B cell (primary cell): ENCODE data around the gene FBXO42. TPM values are rescaled to one million over a fixed set of nuclear protein-coding genes. Genes with fewer than 3 reads are reported as not detected.
A peak's percentile ranks its signal among the peaks of the same experiment; 100 is the strongest.

ENCODE experiments used
- ATAC-seq: fragments of 200-7000 bp; cut with Tn5 transposase; one replicate; pipeline ENCODE4 v1.10.0; 2021; ENCODE audit warnings: low read depth, mild to moderate bottlenecking, moderate number of reproducible peaks, moderate library complexity
- CTCF ChIA-PET: fragments of 350-600 bp; sonication (Branson Sonifier 250); formaldehyde crosslinking; loops from one replicate; lab custom pipeline; 2021; ENCODE audit warnings: antibody characterized with exemption, inconsistent platforms; lab: Charles Lee
- POLR2A ChIA-PET: fragments of 350-600 bp; sonication (Branson Sonifier 250); formaldehyde crosslinking; loops from one replicate; lab custom pipeline; 2021; ENCODE audit warnings: antibody characterized with exemption; lab: Charles Lee
- DNase-seq: peaks from one replicate; pipeline ENCODE4 v3.0.0; 2013
- H2AFZ ChIP-seq: 2 replicates; pipeline ENCODE4 v1.6.1; 2012; ENCODE audit warnings: mild to moderate bottlenecking, low read depth, low read length; ENCODE audit not compliant: insufficient read depth, poor library complexity, severe bottlenecking
- H3K27ac ChIP-seq, 2 donors: 1 replicate in 1 of 2; 2 replicates in 1 of 2; pipeline ENCODE4 v1.5.1; 2012 to 2013; ENCODE audit warnings: low read length in 2 of 2, mild to moderate bottlenecking in 2 of 2, moderate library complexity in 1 of 2
- H3K27me3 ChIP-seq, 4 experiments: fragments of 200-600 bp in 1 of 4; sonication (generic) in 1 of 4; replicated peaks in 1 of 4; 1 replicate in 2 of 4; 2 replicates in 2 of 4; pipeline versions ENCODE4 v1.6.1 to v1.7.0; 2013 to 2016; ENCODE audit warnings: low read length in 3 of 4, mild to moderate bottlenecking in 2 of 4, mixed read lengths in 1 of 4, moderate library complexity in 1 of 4; ENCODE audit not compliant: insufficient read depth in 4 of 4, control insufficient read depth in 3 of 4; ENCODE audit errors: control extremely low read depth in 1 of 4
- H3K36me3 ChIP-seq, 2 experiments: replicated peaks in 1 of 2; 1 replicate in 1 of 2; 2 replicates in 1 of 2; pipeline versions ENCODE4 v1.6.1 to v1.7.1; 2013; ENCODE audit warnings: low read length in 1 of 2; ENCODE audit not compliant: insufficient read depth in 2 of 2, control insufficient read depth in 1 of 2; ENCODE audit errors: control extremely low read depth in 1 of 2, extremely low read depth in 1 of 2
- H3K4me1 ChIP-seq, 2 donors: fragments of 200-600 bp in 1 of 2; sonication (generic) in 1 of 2; 1 replicate in 1 of 2; 2 replicates in 1 of 2; pipeline versions ENCODE4 v1.5.1 to v1.6.1; 2013 to 2017; ENCODE audit warnings: low read length in 2 of 2; ENCODE audit not compliant: control insufficient read depth in 2 of 2, insufficient read depth in 2 of 2
- H3K4me2 ChIP-seq: replicated peaks from 2 replicates; pipeline ENCODE3; 2012; ENCODE audit warnings: mild to moderate bottlenecking, low read depth, low read length; ENCODE audit not compliant: poor library complexity, severe bottlenecking
- H3K4me3 ChIP-seq, 5 experiments: fragments of 200-600 bp in 1 of 5; sonication (generic) in 1 of 5; 1 replicate in 3 of 5; 2 replicates in 2 of 5; pipeline versions ENCODE4 v1.5.1 to v1.7.0; 2011 to 2016; ENCODE audit warnings: low read length in 4 of 5, mild to moderate bottlenecking in 4 of 5, low read depth in 2 of 5, control low read depth in 1 of 5, moderate library complexity in 1 of 5; ENCODE audit not compliant: insufficient read depth in 1 of 5; ENCODE audit errors: control extremely low read depth in 1 of 5, extremely low read depth in 1 of 5
- H3K79me2 ChIP-seq: fragments of 200-600 bp; sonication (generic); one replicate; pipeline ENCODE4 v1.6.0; 2016; ENCODE audit warnings: low read length; ENCODE audit not compliant: control insufficient read depth, insufficient read depth
- H3K9ac ChIP-seq: fragments of 200-600 bp; sonication (generic); 2 replicates; pipeline ENCODE4 v1.6.1; 2017; ENCODE audit warnings: mild to moderate bottlenecking, low read length, moderate library complexity
- H3K9me3 ChIP-seq, 3 donors: one replicate each; pipeline versions ENCODE4 v1.6.1 to v1.7.1; 2013; ENCODE audit warnings: low read length in 2 of 3; ENCODE audit not compliant: control insufficient read depth in 2 of 3, insufficient read depth in 1 of 3; ENCODE audit errors: control extremely low read depth in 1 of 3
- H4K20me1 ChIP-seq: 2 replicates; pipeline ENCODE4 v1.6.0; 2012; ENCODE audit warnings: mild to moderate bottlenecking, low read length; ENCODE audit not compliant: insufficient read depth, control insufficient read depth, poor library complexity, severe bottlenecking
- H3K27ac Mint-ChIP-seq: one replicate; pipeline ENCODE4 v1.8.0; 2021; ENCODE audit warnings: mixed read lengths
- H3K27me3 Mint-ChIP-seq: one replicate; pipeline ENCODE4 v1.8.0; 2021; ENCODE audit warnings: mixed read lengths
- H3K4me1 Mint-ChIP-seq: one replicate; pipeline ENCODE4 v1.8.0; 2021; ENCODE audit warnings: mixed read lengths
- H3K4me3 Mint-ChIP-seq: one replicate; pipeline ENCODE4 v1.8.0; 2021; ENCODE audit warnings: mixed read lengths
- H3K9me3 Mint-ChIP-seq: one replicate; pipeline ENCODE4 v1.8.0; 2022; ENCODE audit warnings: mixed read lengths; ENCODE audit not compliant: insufficient read depth
- EZH2 ChIP-seq: IDR thresholded peaks from 2 replicates; pipeline ENCODE4 v1.6.1; 2012; ENCODE audit warnings: borderline replicate concordance, low read depth, mild to moderate bottlenecking, moderate library complexity, low read length; ENCODE audit not compliant: insufficient read depth, poor library complexity, severe bottlenecking
- WGBS: methylation state at CpG from one replicate; pipeline ENCODE4 v1.1.5; 2013; ENCODE audit warnings: missing lambda C conversion rate; ENCODE audit not compliant: insufficient coverage; 5-methylcytosine and 5-hydroxymethylcytosine counted together
- intact Hi-C: fragments of 100-400 bp; cut with micrococcal nuclease; formaldehyde crosslinking; loops from one replicate; pipeline ENCODE4 v1.10.0; 2022
- polyA plus RNA-seq: library from polyadenylated mRNA; depleted of rRNA; stranded (reverse); fragments of >200 nt; gene quantifications from 2 replicates; pipeline ENCODE4 v1.2.3, GENCODE V29; 2012
- total RNA-seq, 2 donors: library from RNA; stranded (reverse); fragments of 120-200 nt in 1 of 2; gene quantifications; 1 replicate in 1 of 2; 2 replicates in 1 of 2; pipeline versions ENCODE4 v1.2.3 to v1.2.4, GENCODE V29; 2013 to 2022
- TF ChIP-seq, protein P1 (sequence below): fragments of 200-600 bp; IDR thresholded peaks from one replicate; pipeline ENCODE4 v1.8.0; 2022; ENCODE audit warnings: antibody characterized with exemption, mild to moderate bottlenecking

The FBXO42 gene
- total and polyA plus RNA-seq, 2 donors (not counting 1 experiment from before 2014, with no cell fraction given), result 17.2 to 33.1 TPM

DNA sequence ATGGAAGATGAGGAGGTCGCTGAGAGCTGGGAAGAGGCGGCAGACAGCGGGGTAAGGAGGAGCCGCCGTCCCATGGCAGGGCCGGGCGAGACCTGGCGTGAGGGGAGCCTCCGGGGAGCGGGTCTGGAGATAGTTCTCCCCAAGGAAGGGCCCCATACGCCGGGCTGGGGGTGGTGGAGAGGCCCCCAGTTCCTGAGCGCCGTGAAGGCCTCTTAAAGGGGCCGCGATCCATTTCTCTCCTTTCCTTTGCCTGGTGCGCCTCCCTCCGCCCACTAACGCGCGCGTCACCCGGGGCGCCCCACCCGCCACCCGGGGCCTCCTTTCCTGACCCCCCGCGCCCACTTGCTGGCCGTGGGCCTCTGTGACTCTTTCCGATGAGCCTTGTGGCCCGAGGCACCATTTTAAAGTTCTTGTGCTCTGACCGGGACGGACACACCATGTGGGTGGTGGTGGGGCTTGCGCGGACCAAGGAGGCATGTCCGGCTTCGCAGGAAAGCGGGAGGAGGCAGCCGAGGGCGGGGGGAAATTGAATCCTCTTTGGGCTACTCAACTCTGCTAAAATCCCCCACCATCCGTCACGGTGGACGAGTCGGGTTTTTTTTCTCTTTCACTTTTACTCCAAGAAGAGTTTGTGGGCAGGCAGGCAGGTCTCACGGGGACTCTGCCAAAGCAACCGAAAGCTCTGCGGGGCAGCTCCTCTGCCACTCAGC is 15.1 kb upstream of the FBXO42 start:
- Histone ChIP-seq H3K36me3 (peaks cover 0 to 2% of the 10 kb centered on the region in 2 experiments), H3K4me2 (peak overlapping the region; percentile 85), H3K27ac (peak overlapping the region; percentile 98 to 99), H3K4me3 (peak overlapping the region; percentile 89 to 98 (median 91)), H3K9me3 (no peaks in the 10 kb centered on the region), H4K20me1 (peaks cover 48% of the 10 kb centered on the region), H3K9ac (peak overlapping the region; percentile 95), H2AFZ (peak overlapping the region; percentile 68), H3K27me3 (no peaks in the 10 kb centered on the region), H3K4me1 (peaks cover 20 to 35% of the 10 kb centered on the region in 2 donors), H3K79me2 (peaks cover 48% of the 10 kb centered on the region)
- no peak for TF ChIP-seq EZH2
- TF ChIP-seq, protein P1, sequence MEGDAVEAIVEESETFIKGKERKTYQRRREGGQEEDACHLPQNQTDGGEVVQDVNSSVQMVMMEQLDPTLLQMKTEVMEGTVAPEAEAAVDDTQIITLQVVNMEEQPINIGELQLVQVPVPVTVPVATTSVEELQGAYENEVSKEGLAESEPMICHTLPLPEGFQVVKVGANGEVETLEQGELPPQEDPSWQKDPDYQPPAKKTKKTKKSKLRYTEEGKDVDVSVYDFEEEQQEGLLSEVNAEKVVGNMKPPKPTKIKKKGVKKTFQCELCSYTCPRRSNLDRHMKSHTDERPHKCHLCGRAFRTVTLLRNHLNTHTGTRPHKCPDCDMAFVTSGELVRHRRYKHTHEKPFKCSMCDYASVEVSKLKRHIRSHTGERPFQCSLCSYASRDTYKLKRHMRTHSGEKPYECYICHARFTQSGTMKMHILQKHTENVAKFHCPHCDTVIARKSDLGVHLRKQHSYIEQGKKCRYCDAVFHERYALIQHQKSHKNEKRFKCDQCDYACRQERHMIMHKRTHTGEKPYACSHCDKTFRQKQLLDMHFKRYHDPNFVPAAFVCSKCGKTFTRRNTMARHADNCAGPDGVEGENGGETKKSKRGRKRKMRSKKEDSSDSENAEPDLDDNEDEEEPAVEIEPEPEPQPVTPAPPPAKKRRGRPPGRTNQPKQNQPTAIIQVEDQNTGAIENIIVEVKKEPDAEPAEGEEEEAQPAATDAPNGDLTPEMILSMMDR, result no peak
- DNase-seq (peak; percentile 95), ATAC-seq (peak; percentile 68)
- Mint-ChIP-seq H3K27ac (peak overlapping the region; percentile 100), H3K27me3 (no peaks in the 10 kb centered on the region), H3K4me3 (peak overlapping the region; percentile 99), H3K9me3 (no peaks in the 10 kb centered on the region), H3K4me1 (peaks cover 42% of the 10 kb centered on the region)
- under 1% methylated on average over 45 of the region's 47 CpGs for WGBS
- POLR2A ChIA-PET, result interaction anchor here (0.5 to 2.6 kb wide), 17 partner anchors 11 to 670 kb away, joined by 3 to 8 read pairs (median 4); partner anchors contain the start of genes FBXO42, NBPF1 and NECAP2
- CTCF ChIA-PET, result interaction anchor here (1.6 to 2.3 kb wide), 2 partner anchors 15 to 73 kb away, joined by 5 to 11 read pairs; partner anchors contain the start of genes FBXO42 and NECAP2
- intact Hi-C loops, result loop anchor here (1.0 to 10.0 kb wide), 9 partner anchors 15 to 530 kb away; partner anchors contain the start of genes FBXO42, NECAP2 and ZBTB17
